NCI-H82 treated with DMSO at 0.1 percent for 48 hours (cell line): ENCODE results near the gene NEDD4L.

Source experiments
- DNase-seq: peaks from one replicate; lab custom pipeline; 2025; ENCODE audit not compliant: unreplicated experiment; lab: John Stamatoyannopoulos, UW

Gene NEDD4L

DNA sequence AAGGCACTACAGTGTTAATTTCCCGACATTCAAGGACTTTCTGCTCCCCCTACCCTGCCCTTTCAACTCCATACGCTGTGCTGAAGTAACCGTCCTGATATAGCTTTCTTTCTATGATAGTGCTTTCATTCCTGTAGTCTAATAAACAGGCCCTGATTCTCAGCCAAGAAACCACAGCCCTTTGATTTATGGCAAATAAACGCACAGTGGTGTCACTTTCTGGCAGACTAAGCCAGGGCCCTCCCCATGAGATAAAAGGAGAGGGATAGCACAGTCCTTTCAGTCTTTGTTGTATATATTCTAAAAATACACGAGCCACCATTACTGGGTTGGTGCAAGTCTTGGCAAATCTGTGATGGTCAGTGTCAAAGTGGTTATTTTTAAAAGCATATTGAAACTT lies 293.7 kb downstream of the NEDD4L start:
- DNase-seq = no peak

DNA sequence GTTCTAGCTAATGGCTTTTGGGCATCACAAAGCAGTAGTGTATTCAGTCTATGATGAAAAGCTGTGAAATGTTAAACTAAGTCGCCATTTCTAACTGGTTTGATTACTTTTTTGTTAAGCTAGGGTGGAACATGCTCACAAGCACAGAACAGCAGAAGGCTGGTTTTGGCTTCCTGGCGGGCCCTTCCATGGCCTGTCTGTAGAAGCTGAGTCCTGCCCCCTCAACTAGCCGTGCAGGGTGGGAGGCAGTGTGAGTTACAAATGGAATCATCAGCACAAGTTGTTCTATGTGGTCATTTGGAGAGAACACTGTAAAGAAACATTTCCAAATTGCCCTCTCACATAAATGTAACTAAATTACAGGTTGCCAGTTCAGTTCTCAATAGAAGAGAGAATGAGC lies 294.1 kb downstream of the NEDD4L start:
- DNase-seq = no peak

DNA sequence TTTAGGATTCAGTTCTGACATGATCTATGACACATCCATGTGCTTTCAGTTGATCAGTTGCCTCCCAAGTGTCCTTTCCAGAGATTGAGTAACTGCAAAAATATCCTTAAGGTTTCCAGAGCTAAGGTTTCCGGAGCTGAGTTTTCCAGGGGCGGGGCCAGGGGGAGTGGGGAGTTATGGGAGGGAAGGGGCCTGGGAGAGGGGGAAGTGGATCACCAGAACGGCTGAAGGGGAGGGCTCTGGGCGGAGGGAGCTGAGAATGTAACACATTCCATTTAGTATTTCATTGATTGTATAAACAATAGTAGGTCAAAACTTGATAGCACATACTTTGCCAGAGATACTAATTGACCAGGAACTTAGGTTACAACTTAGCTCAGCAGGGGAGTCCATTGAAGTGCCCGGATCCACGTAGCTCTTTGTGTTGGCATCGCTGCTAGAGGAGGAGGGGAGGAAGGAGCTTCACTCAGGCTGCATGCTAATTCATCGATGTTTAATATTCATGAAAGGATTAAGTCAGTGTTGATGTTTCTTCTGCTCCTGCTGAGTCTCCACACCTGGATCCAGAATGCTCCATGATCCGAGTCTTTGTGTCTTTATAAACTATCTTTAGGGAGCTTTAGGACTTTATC lies 295.1 kb downstream of the NEDD4L start:
- no peak for DNase-seq

- DNase-seq = no peak
Observed at GRCh38 chr18:58339890-58340289, 295.9 kb downstream of the NEDD4L start.

DNA sequence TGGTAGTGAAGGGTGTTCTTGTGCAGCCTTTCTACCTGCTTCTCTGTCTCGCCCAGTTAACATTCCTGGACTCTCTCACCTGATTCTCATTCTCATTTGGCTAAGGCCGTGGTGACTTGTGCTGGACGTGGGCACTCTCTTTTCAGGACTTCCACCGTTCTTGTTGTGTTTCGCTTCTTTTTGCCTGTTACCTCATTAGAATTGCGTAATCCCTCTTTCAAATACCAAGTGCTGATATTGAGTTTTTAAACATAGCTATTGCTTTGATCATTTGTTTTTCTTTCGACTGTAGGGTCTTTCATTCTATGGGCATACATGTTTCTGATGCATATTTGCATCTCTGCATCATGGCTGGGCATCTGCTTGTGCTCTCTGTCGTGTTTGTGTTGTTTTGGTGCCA lies 297.9 kb downstream of the NEDD4L start:
- DNase-seq = no peak

DNA sequence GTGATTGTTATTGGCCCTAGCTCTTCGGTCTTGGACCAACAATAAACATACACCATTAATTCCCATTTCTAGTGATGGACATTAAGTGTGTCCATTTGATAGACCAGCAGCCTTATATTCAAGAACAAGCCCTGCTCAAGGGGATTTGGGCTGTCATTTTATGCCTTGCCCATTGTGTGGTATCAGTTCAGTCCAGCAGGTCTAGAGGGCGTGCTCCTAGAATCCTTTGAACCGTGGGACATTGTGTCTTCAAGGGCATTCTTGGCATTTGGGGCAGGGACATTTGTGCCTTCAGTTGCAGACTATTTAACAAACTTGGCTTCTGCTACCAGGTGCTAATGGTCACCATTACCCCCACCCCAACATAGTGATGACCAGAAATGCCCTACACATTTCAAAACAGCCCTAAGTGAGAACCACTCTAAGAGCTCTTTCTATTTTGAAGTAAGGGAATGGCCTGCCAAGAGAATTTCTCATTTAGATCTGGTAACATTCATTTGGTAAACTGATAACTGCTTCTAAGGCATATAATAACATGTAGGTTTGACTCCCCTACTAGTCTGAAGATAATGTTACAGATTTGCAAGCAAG lies 300.1 kb downstream of the NEDD4L start:
- no peak for DNase-seq

- DNase-seq = no peak
Observed at GRCh38 chr18:58344861-58345463, 300.9 kb downstream of the NEDD4L start.

DNA sequence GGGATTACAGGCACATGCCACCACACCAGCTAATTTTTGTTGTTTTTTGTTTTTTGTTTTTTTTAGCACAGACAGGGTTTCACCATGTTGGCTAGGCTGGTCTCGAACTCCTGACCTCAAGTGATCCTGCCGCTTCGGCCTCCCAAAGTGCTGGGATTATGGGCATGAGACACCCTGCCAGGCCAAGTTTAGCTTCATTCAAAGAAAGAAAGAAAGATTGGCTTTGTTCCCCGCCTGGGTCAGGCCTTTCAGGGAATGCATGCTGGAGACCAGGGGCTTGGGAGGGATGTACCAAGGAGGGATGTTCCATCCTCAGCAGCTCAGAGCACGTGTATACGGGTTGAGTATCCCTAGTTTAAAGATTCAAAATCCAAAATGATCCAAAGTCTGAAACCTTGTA lies 301.8 kb downstream of the NEDD4L start:
- DNase-seq = no peak

- no peak for DNase-seq
Observed at GRCh38 chr18:58347135-58347534, 303.1 kb downstream of the NEDD4L start.

DNA sequence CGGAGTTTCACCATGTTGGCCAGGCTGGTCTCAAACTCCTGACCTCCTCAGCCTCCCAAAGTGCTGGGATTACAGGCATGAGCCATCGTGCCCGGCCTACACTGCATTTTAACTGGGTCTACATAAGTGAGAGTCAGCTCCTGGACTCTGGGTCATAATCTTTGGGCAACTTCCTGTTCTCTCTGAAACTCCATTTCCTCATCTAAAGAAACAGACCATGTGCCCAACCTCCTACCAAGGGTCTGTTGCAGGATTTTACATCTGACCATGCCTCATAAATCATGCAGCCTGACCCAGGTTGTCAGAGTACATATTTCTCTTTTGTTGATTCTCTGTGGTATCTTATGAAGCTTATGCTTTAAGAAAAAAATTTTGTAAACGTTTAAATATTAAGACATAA lies 304.5 kb downstream of the NEDD4L start:
- DNase-seq = no peak

- DNase-seq = no peak
Observed at GRCh38 chr18:58348951-58349350, 304.9 kb downstream of the NEDD4L start.

DNA sequence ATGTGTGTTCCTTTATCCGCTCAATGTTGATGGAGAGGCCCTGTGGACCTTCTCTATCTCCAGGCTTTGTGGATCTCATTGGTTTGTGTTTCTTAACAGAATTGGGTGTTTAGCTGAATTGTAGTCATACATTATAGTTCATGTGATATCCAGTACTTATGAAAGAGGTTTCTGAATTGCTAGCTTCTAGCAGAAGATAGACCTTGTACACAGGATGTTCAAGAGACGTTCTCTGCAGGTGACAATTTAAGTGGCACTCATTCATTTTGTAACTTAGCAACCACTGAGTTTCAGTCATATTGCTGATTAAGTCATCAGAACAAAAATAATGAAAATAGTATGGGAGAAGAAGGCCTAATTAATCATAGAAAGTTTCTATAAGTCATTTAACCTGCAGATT lies 305.6 kb downstream of the NEDD4L start:
- DNase-seq = no peak

- DNase-seq = no peak
Observed at GRCh38 chr18:58350526-58350925, 306.5 kb downstream of the NEDD4L start.

DNA sequence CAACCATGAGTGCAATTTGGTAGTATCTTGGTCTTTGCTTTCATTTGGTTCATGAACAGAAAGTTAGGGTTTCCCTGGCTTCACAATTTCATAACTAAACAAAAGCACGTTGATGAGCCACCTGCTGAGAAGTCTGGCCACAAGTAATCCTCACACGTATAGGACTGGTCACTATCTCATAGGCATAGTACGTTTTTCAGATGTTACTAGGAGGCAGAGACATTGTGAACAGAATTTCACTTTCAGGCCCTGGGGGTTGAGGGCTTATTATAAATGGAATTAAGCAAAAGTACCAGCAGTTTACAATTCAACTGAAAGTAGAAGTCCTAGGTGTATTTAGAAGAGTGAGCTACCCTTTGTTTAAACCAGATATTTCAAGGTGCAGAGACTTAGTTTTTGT lies 307.8 kb downstream of the NEDD4L start:
- DNase-seq = no peak

GRCh38 chr18:58353581-58353980 lies 309.6 kb downstream of the NEDD4L start:
- DNase-seq = no peak

- no peak for DNase-seq
Observed at GRCh38 chr18:58354051-58354450, 310.0 kb downstream of the NEDD4L start.

GRCh38 chr18:58354791-58355190 lies 310.8 kb downstream of the NEDD4L start:
- DNase-seq = no peak

DNA sequence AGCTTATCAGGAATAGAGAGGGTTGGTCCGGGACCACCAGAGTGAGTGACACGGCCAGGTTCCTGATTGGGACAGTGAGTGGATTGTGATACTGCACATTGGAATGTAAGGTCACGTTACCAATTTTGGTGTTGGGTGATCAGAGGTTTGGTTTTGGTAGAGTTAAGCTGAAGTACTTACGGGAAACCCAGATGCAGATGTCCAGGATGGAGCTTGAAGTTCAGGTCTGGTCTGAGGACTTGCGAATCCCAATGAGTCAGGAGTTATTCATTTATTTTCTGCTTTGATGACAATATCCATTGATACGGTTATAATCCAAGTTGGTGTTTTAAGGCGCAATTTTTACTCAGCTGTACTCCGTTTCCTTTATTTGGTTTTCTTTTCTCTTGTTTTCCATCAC lies 311.2 kb downstream of the NEDD4L start:
- no peak for DNase-seq

DNA sequence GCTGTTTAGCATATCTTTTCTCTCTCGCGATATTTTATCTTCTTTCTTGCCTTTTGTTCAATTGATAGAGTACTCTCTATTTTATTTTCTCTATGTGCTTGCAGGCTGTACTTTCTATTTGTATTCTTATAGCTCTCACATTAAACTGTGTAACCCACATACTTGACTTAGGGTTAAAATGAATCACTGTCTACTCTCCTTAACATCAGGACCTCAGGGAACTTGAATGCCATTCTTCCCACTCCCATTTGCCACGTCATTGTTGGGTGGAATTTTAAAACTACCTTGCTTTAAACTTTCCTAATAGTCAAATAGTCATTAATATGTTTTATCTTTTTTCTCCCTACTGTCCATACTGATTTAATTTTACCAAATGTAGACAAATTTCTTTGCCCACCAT lies 315.2 kb downstream of the NEDD4L start:
- DNase-seq = no peak

- no peak for DNase-seq
Observed at GRCh38 chr18:58359620-58360019, 315.6 kb downstream of the NEDD4L start.

- DNase-seq = no peak
Observed at GRCh38 chr18:58360324-58360723, 316.3 kb downstream of the NEDD4L start.

- no peak for DNase-seq
Observed at GRCh38 chr18:58361212-58361611, 317.2 kb downstream of the NEDD4L start.
